GM18909 (cell line): Measurements from ENCODE around the gene PARD3.
"Not testable (repeated sequence)": the region's sequence is repeated elsewhere in the genome, so short reads cannot be mapped to it uniquely, and the experiment has no call there.

Experiments
- ATAC-seq: cut with Tn5 transposase; IDR thresholded peaks from one replicate; pipeline ENCODE4 v1.9.1; 2021; ENCODE audit warnings: mild to moderate bottlenecking; ENCODE audit not compliant: unreplicated experiment, poor library complexity

The PARD3 gene

GRCh38 chr10:34272316-34272715, 542.8 kb downstream of the PARD3 start:
- no peak for ATAC-seq

- ATAC-seq, result not testable (repeated sequence)
These were observed 546.7 kb downstream of the PARD3 start for GRCh38 chr10:34268410-34268809.

- ATAC-seq, result no peak
These were observed 552.1 kb downstream of the PARD3 start for GRCh38 chr10:34262985-34263384.

GRCh38 chr10:34260904-34261303, 554.2 kb downstream of the PARD3 start:
- no peak for ATAC-seq

- ATAC-seq, result no peak
These were observed 558.9 kb downstream of the PARD3 start for GRCh38 chr10:34256216-34256615.

GRCh38 chr10:34255035-34255434, 560.1 kb downstream of the PARD3 start:
- no peak for ATAC-seq

- ATAC-seq, result peak; percentile 83
These were observed 560.5 kb downstream of the PARD3 start for GRCh38 chr10:34254596-34254995.

- no peak for ATAC-seq
These were observed 563.0 kb downstream of the PARD3 start for GRCh38 chr10:34252111-34252510.

GRCh38 chr10:34251177-34251576, 563.9 kb downstream of the PARD3 start:
- no peak for ATAC-seq

GRCh38 chr10:34250722-34251121, 564.4 kb downstream of the PARD3 start:
- ATAC-seq, result no peak

GRCh38 chr10:34249634-34250033, 565.5 kb downstream of the PARD3 start:
- no peak for ATAC-seq

- no peak for ATAC-seq
These were observed 567.5 kb downstream of the PARD3 start for GRCh38 chr10:34247560-34247959.

GRCh38 chr10:34244756-34245484, 570.2 kb downstream of the PARD3 start:
- no peak for ATAC-seq

GRCh38 chr10:34241226-34242000, 573.7 kb downstream of the PARD3 start:
- ATAC-seq, result no peak

- ATAC-seq, result no peak
These were observed 575.1 kb downstream of the PARD3 start for GRCh38 chr10:34240039-34240438.

GRCh38 chr10:34237898-34238455, 577.1 kb downstream of the PARD3 start:
- no peak for ATAC-seq

- no peak for ATAC-seq
These were observed 578.2 kb downstream of the PARD3 start for GRCh38 chr10:34236931-34237330.

- no peak for ATAC-seq
These were observed 579.8 kb downstream of the PARD3 start for GRCh38 chr10:34235164-34235832.

GRCh38 chr10:34232481-34232880, 582.6 kb downstream of the PARD3 start:
- ATAC-seq, result no peak

GRCh38 chr10:34231441-34232180, 583.5 kb downstream of the PARD3 start:
- ATAC-seq, result no peak
